Tibial nerve (tissue), 4 donors: Measurements from ENCODE around the gene RIPOR3. TPM values are rescaled to one million over a fixed set of nuclear protein-coding genes. Genes with fewer than 3 reads are reported as not detected.

Experiments used
- DNase-seq, 2 donors: peaks; one replicate each; pipeline ENCODE4 v3.0.0-alpha.2; 2019; ENCODE audit warnings: low spot score in 2 of 2
- H3K27ac ChIP-seq, 4 donors: fragments of 200-600 bp; sonication (generic) in 3 of 4; one replicate each; pipeline ENCODE4 v1.5.1; 2017 to 2019; ENCODE audit warnings: mild to moderate bottlenecking in 1 of 4
- H3K27me3 ChIP-seq, 2 donors: fragments of 200-600 bp; sonication (generic) in 1 of 2; one replicate each; pipeline versions ENCODE4 v1.5.1 to v1.6.0; 2017 to 2019
- H3K36me3 ChIP-seq, 3 donors: fragments of 200-600 bp; sonication (generic); one replicate each; pipeline ENCODE4 v1.5.1; 2018 to 2019
- H3K4me1 ChIP-seq, 4 donors: fragments of 200-600 bp; sonication (generic) in 3 of 4; one replicate each; pipeline ENCODE4 v1.5.1; 2017 to 2019
- H3K4me3 ChIP-seq, 4 donors: fragments of 200-600 bp; sonication (generic) in 3 of 4; one replicate each; pipeline ENCODE4 v1.5.1; 2017 to 2019; ENCODE audit warnings: mild to moderate bottlenecking in 1 of 4, moderate library complexity in 1 of 4
- H3K9me3 ChIP-seq, 4 donors: fragments of 200-600 bp; sonication (generic) in 3 of 4; one replicate each; pipeline ENCODE4 v1.5.1; 2017 to 2019
- CTCF ChIP-seq, 5 experiments: fragments of 200-600 bp in 3 of 5; fragments of 450-650 bp in 2 of 5; sonication (generic) in 3 of 5; IDR thresholded peaks; one replicate each; pipeline ENCODE4 v1.5.1; 2016 to 2019; ENCODE audit warnings: antibody characterized with exemption in 5 of 5, mild to moderate bottlenecking in 3 of 5, moderate library complexity in 2 of 5
- EP300 ChIP-seq, 2 donors: sonication (generic); formaldehyde crosslinking; IDR thresholded peaks; one replicate each; pipeline ENCODE4 v1.6.1; 2017; ENCODE audit warnings: antibody characterized with exemption in 2 of 2, mild to moderate bottlenecking in 1 of 2
- POLR2A ChIP-seq, 2 donors: fragments of 450-650 bp; IDR thresholded peaks; one replicate each; pipeline ENCODE4 v1.6.1; 2017; ENCODE audit warnings: antibody characterized with exemption in 2 of 2, mild to moderate bottlenecking in 2 of 2, moderate library complexity in 2 of 2
- WGBS, 2 donors: methylation state at CpG; one replicate each; pipeline ENCODE4 v1.1.5; 2018; 5-methylcytosine and 5-hydroxymethylcytosine counted together
- total RNA-seq, 4 donors: library from RNA; depleted of rRNA; stranded (reverse); fragments of >200 nt; gene quantifications; one replicate each; pipeline ENCODE4 v1.1.0, GENCODE V29; 2016

The RIPOR3 gene
- total RNA-seq, 4 donors from 2014 or later, result 24.5 to 73.0 (median 35.5) TPM

- no peak overlapping the region for H3K4me3 ChIP-seq
- TF ChIP-seq EP300 (IDR thresholded peaks at IDR 0.05) (no peak), CTCF (IDR thresholded peaks at IDR 0.05) (no peak), POLR2A (IDR thresholded peaks at IDR 0.05) (no peak)
- H3K9me3 ChIP-seq, result no peaks in the 10 kb centered on the region
- H3K27ac ChIP-seq, result no peak overlapping the region
- no peaks in the 10 kb centered on the region for H3K27me3 ChIP-seq
- H3K4me1 ChIP-seq, result peaks cover 0 to 11% (median 0%) of the 10 kb centered on the region in 4 donors
- no peaks in the 10 kb centered on the region for H3K36me3 ChIP-seq
- no peak for DNase-seq
- 76 to 79% methylated on average over 14 to 16 of the region's 16 CpGs for WGBS, 2 donors
Measured at GRCh38 chr20:50628853-50629669, 62.3 kb downstream of the RIPOR3 start.

- Histone ChIP-seq H3K4me1 (peaks cover 0 to 11% (median 0%) of the 10 kb centered on the region in 4 donors), H3K9me3 (no peaks in the 10 kb centered on the region), H3K36me3 (no peaks in the 10 kb centered on the region), H3K4me3 (no peak overlapping the region), H3K27ac (no peak overlapping the region), H3K27me3 (no peaks in the 10 kb centered on the region)
- 48 to 66% methylated on average over 11 of the region's 11 CpGs for WGBS, 2 donors
- no peak for DNase-seq
- no peak for TF ChIP-seq EP300 (IDR thresholded peaks at IDR 0.05)
- TF ChIP-seq CTCF (IDR thresholded peaks at IDR 0.05), result no peak
- no peak for TF ChIP-seq POLR2A (IDR thresholded peaks at IDR 0.05)
Measured at GRCh38 chr20:50628332-50628731, 63.0 kb downstream of the RIPOR3 start.

- TF ChIP-seq POLR2A (IDR thresholded peaks at IDR 0.05) (no peak), CTCF (IDR thresholded peaks at IDR 0.05) (no peak)
- Histone ChIP-seq H3K27ac (no peak overlapping the region), H3K36me3 (no peaks in the 10 kb centered on the region), H3K9me3 (no peaks in the 10 kb centered on the region), H3K27me3 (no peaks in the 10 kb centered on the region), H3K4me3 (no peak overlapping the region), H3K4me1 (peaks cover 0 to 11% (median 0%) of the 10 kb centered on the region in 4 donors)
- 77 to 81% methylated on average over 7 to 9 of the region's 9 CpGs for WGBS, 2 donors
- DNase-seq, result no peak
Measured at GRCh38 chr20:50627747-50628146, 63.6 kb downstream of the RIPOR3 start.

- Histone ChIP-seq H3K27me3 (no peaks in the 10 kb centered on the region), H3K4me1 (peaks cover 0 to 11% (median 0%) of the 10 kb centered on the region in 4 donors), H3K27ac (peak overlapping the region in 1 of 4 donors; percentile 49), H3K36me3 (peaks cover 0 to 8% (median 0%) of the 10 kb centered on the region in 3 donors), H3K4me3 (no peak overlapping the region), H3K9me3 (peaks cover 0 to 8% (median under 1%) of the 10 kb centered on the region in 4 donors)
- TF ChIP-seq CTCF (IDR thresholded peaks at IDR 0.05) (peak; percentile 31 to 76 (median 50)), EP300 (IDR thresholded peaks at IDR 0.05) (peak in 1 of 2 donors; percentile 44), POLR2A (IDR thresholded peaks at IDR 0.05) (no peak)
- DNase-seq, result peak; percentile 56 to 64
- 33 to 54% methylated on average over 10 to 15 of the region's 15 CpGs for WGBS, 2 donors
Measured at GRCh38 chr20:50625986-50626677, 65.2 kb downstream of the RIPOR3 start.
